PFSK-1 (cell line): ENCODE results near the gene NYAP2.

Experiments
- POLR2AphosphoS5 ChIP-seq: IDR thresholded peaks from 2 replicates; pipeline ENCODE4 v1.6.1; 2012; ENCODE audit warnings: low read depth, mild to moderate bottlenecking, control low read depth, low read length, moderate library complexity
- TAF1 ChIP-seq: IDR thresholded peaks from 2 replicates; pipeline ENCODE4 v1.6.1; 2012; ENCODE audit warnings: low read length, control low read depth, borderline replicate concordance; ENCODE audit not compliant: insufficient read depth

DNA sequence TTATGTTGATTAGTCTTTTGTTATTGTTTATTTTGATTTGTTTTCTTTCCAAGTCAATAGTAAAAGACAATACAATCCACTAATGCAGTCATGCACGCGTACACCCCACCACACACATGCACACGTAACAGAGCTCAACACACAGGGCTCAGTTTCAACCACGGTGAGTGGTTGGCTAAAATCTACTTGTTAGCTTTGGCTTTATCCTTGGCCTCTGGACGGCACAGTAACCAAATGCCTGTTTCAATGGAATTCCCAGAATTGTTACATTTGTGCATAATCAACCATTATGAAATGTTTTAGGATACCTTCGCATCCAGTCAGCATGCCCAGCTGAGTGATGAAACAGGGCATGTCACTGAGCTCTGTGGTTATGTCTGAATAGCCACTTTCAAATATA is 53.2 kb downstream of the NYAP2 start:
- TF ChIP-seq TAF1 (no peak), POLR2AphosphoS5 (no peak)
